Ramos (cell line): ENCODE data around the gene OGDH.

Experiments used
- in situ Hi-C: fragments of 300-500 bp; cut with MboI; formaldehyde crosslinking; loops from one replicate; pipeline ENCODE4 v1.14.3; 2022; ENCODE audit warnings: low sequenced_read_pairs; ENCODE audit not compliant: unreplicated experiment

The OGDH gene

GRCh38 chr7:44661233-44661632, 54.8 kb downstream of the OGDH start:
- in situ Hi-C loops: no loop called here

DNA sequence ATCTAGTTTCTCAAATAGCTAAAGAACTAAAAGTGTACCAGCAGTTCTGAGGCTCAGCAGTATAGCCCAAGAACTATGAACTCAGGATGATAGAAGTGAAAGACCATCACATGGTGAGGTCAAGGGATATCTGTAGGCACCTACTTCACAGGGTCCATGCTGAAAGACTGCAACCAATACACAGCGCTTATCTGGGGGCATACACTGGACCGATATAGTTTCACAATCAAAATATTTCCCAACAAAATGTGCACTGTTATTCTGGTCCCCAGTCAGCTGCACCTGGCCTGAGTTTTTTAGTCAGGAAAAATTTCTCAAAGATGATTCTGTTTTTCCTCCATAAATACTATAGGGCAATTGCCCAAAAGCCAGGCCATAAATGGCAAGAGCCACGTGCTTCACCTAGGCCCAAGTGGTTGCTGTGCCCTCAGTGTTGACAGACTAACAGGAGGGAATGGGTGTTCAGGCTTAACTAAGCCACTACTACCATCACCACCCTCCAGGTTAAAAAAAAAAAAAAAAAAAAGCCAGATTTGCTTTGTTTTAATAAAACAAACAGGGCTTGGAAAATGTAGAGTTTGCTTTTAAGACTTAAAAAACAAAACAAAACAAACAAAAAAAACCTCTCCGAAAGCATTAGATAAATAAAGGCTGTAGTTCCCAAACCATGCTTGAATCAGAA, 58.5 kb downstream of the OGDH start:
- in situ Hi-C loops: no loop called here

DNA sequence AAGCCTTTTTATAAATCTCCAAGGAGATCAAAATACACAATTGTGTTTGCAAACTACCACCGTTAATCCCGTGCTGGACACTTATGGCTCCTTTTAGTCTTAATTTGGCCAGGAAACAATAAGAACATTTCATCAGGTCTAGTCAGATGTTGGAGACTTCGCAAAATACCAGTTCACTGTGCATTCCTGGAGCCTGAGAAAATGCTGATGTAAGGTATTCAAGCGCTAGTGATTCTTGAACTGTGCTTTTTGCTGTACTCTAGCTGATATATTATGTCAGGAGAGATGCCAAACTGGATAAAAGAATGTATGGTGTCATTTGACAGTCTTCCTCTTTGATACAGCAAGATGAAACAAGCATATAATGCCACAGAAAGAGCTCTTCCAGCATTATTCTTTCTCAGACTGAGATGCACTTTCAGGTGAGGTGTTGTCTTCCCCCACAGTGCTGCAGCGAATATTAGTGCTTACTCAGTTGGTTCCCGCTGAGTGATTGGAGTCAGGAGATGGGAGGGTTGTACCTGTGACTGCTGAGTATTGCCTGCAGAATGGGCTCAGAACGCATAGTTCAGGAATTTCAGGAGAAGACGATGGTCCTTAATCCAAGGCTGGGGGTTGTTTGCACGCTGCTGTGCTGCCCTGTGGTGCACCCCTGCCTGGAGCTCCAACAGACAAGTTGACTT, 59.2 kb downstream of the OGDH start:
- in situ Hi-C loops: no loop called here

DNA sequence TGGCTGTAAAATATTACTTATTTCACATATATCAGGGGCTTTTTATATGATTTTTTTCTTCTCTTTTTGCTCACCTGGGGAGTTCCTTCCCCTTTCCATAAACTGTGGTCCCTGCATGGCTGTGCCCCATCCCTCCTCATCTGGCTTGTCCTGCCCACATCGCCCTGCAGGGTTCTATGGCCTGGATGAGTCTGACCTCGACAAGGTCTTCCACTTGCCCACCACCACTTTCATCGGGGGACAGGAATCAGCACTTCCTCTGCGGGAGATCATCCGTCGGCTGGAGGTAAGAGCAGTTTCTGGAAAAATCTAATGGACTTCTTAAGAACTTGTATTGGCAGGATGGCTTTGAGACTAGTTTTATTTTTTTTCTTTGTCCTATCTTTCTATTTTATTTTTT, 60.1 kb downstream of the OGDH start:
- in situ Hi-C loops: no loop called here

DNA sequence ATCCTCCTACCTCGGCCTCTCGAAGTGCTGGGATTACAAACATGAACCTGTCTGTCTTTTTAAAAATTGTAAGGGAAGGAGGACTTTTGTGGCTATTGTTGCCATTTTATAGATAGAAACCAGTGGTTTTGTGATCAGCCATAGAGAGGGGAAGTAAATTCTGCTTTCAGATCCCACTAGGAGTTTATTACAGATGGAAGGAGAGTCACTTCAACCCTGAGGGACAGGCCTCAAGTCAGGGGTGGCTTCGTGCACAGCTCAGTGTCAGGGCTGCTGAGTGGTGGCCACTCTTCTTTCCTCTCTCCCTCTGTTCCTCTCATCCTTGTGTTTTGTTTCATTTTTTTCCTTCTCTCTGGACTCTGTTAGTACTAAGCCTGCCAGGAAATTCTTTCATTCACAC, 60.8 kb downstream of the OGDH start:
- in situ Hi-C loops: no loop called here

GRCh38 chr7:44671069-44671468, 64.6 kb downstream of the OGDH start:
- in situ Hi-C loops: no loop called here

DNA sequence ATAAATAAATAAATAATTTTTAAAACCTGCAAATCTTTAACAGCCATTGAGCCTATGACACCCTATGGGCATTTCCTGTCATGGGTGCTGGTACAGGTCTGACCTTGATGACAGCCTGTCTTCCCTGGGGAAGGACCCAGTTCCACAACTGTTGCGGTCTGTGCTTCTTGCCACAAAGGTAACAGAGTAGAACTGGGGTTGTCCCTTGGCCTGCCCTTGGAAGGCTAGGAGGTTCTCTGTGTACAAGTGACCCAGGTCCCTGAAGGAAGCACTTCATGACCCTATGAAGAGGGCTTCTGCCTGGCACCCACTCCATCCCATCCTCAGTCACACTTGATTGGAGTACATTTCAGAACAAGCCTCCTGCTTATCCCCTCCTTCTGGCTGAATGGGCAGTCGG, 66.9 kb downstream of the OGDH start:
- in situ Hi-C loops: no loop called here

DNA sequence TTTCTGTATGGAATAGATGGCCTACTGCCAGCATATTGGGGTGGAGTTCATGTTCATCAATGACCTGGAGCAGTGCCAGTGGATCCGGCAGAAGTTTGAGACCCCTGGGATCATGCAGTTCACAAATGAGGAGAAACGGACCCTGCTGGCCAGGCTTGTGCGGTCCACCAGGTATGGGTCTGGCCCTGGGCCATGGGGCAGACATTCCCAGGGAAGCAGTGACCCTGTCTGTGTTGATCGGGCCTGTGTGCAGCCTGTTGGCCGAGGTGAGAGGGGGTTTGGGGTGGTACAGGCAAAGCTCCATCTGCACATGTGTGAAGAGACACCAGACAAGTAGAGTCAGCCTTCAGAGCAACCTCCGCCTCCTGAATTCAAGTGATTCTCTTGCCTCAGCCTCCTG, 67.3 kb downstream of the OGDH start:
- in situ Hi-C loops: no loop called here

DNA sequence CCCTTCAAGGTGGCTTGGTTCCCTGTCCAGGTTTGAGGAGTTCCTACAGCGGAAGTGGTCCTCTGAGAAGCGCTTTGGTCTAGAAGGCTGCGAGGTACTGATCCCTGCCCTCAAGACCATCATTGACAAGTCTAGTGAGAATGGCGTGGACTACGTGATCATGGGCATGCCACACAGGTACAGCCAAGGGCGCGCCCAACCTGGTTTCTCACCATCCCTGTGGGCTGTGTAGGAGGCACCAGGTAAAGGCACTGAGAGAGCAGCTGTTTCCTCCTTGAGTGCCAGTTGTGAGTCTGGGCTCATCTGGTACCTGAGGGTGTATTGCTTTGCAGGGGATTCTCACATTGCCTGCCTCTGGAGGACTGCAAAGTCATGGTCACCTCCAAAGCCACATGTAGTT, 68.0 kb downstream of the OGDH start:
- in situ Hi-C loops: no loop called here

- in situ Hi-C loops: no loop called here
These were observed 70.3 kb downstream of the OGDH start for GRCh38 chr7:44676776-44677175.

- in situ Hi-C loops: no loop called here
These were observed 71.7 kb downstream of the OGDH start for GRCh38 chr7:44678101-44678470.

GRCh38 chr7:44678471-44679179, 72.2 kb downstream of the OGDH start:
- in situ Hi-C loops: no loop called here

- in situ Hi-C loops: no loop called here
These were observed 75.2 kb downstream of the OGDH start for GRCh38 chr7:44681645-44682044.

DNA sequence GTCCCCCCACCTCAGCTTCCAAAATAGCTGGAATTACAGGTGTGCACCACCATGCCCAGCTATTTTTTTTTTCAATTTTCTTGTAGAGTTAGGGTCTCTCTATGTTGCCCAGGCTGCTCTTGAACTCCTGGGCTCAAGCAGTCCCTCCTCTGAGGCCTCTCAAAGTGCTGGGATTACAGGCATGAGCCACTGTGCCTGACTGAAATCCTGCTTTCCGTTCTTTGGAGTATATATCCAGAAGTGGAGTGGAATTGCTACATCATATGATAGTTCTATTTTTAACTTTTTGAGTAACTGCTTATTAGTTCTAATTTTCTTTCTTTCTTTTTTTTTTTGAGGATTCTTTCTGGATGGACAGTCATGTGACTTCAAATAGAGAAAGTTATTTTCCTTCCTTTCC, 79.3 kb downstream of the OGDH start:
- in situ Hi-C loops: no loop called here

DNA sequence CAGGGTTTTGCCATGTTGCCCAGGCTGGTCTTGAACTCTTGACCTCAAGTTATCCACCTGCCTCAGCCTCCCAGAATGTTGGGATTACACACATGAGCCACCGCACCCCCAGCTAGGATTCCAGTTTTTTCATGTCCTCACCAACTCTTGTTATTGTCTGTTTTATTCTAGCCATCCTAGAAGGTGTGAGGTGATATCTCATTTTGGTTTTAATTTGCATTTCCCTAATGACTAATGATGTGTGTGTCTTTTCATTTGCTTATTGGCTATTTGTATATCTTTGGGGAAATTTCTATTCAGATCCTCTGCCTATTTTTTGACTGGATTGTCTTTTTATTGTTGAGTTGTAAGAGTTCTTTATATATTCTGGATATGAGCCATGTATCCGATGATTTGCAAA, 83.0 kb downstream of the OGDH start:
- in situ Hi-C loops: no loop called here

- in situ Hi-C loops: no loop called here
These were observed 87.3 kb downstream of the OGDH start for GRCh38 chr7:44693641-44694313.

- in situ Hi-C loops: no loop called here
These were observed 87.9 kb downstream of the OGDH start for GRCh38 chr7:44694326-44694725.

DNA sequence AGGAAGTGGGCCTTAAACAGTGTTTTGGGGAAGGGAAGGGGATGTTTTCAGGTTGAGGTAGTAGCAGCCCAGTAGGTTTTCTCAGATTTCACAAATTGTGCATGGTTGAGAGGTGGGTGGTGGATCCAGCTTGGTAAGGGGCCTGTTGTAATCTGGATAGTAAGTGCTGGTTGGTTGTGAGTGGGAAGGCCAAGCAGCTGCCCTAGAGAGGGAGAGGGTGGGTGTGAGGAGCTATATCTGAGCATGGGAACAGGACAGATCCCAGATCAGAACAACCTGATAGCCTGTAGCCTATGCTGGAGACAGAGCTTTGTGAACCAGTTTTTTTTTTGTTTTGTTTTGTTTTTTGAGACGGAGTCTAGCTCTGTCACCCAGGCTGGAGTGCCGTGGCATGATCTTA, 88.3 kb downstream of the OGDH start:
- in situ Hi-C loops: no loop called here

DNA sequence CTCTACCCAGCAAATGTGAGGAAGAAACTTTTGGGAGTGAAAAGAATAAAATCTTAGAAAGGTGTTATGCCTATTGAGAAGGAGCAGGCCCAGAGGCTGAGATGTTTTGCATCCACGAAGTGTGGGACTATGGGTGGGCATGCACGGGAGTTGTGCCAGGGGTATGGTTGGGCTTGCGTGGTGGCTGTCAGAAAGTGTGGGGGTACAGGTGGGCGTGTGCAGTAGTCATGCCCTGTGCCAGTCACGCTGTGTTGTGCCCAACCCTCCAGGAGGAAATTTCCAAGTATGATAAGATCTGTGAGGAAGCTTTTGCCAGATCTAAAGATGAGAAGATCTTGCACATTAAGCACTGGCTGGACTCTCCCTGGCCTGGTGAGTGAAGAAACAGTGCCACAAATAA, 89.3 kb downstream of the OGDH start:
- in situ Hi-C loops: no loop called here

GRCh38 chr7:44696728-44697127, 90.3 kb downstream of the OGDH start:
- in situ Hi-C loops: no loop called here
